Cardiac muscle cell (in vitro differentiated cells and primary cell): Measurements from ENCODE around the gene ALPI. TPM values are rescaled to one million over a fixed set of nuclear protein-coding genes. Genes with fewer than 3 reads are reported as not detected.
"Not testable (repeated sequence)": the region's sequence is repeated elsewhere in the genome, so short reads cannot be mapped to it uniquely, and the experiment has no call there.

Experiments
- DNase-seq, 2 donors: peaks; one replicate each; pipeline versions ENCODE4 v3.0.0 to v3.0.0-alpha.2; 2010 to 2017; ENCODE audit warnings: low read depth in 1 of 2, low spot score in 1 of 2
- H3K27ac ChIP-seq: fragments of 200-600 bp; sonication (generic); 2 replicates; pipeline ENCODE4 v1.5.1; 2016
- H3K27me3 ChIP-seq: fragments of 200-600 bp; sonication (generic); 2 replicates; pipeline ENCODE4 v1.6.0; 2016; ENCODE audit warnings: control low read depth
- H3K36me3 ChIP-seq: fragments of 200-600 bp; sonication (generic); 2 replicates; pipeline ENCODE4 v1.5.1; 2016; ENCODE audit warnings: control low read depth
- H3K4me1 ChIP-seq: fragments of 200-600 bp; sonication (generic); 2 replicates; pipeline ENCODE4 v1.8.1; 2017; ENCODE audit warnings: low read depth, mild to moderate bottlenecking, mixed run types
- H3K4me3 ChIP-seq: fragments of 200-600 bp; sonication (generic); 2 replicates; pipeline ENCODE4 v1.5.1; 2016; ENCODE audit warnings: mild to moderate bottlenecking
- H3K9me3 ChIP-seq: fragments of 200-600 bp; sonication (generic); 2 replicates; pipeline ENCODE4 v1.5.1; 2017; ENCODE audit warnings: low read depth, mild to moderate bottlenecking, control low read depth
- polyA plus RNA-seq: library from polyadenylated mRNA; unstranded; fragments of >200 nt; fragmentation: Nextera tagmentation; extraction: Ambion mirVana; gene quantifications from 2 replicates; pipeline ENCODE4 v1.2.1, GENCODE V29; 2016
- total RNA-seq: library from RNA; depleted of rRNA; stranded (reverse); fragments of >200 nt; gene quantifications from 2 replicates; pipeline ENCODE4 v1.2.3, GENCODE V29; 2016
- TF ChIP-seq, protein P1 (sequence below): IDR thresholded peaks from 2 replicates; pipeline ENCODE4 v1.5.1; 2012; ENCODE audit warnings: low read depth, mild to moderate bottlenecking, low read length

The ALPI gene
- total and polyA plus RNA-seq, 2 experiments from 2014 or later = not detected

DNA sequence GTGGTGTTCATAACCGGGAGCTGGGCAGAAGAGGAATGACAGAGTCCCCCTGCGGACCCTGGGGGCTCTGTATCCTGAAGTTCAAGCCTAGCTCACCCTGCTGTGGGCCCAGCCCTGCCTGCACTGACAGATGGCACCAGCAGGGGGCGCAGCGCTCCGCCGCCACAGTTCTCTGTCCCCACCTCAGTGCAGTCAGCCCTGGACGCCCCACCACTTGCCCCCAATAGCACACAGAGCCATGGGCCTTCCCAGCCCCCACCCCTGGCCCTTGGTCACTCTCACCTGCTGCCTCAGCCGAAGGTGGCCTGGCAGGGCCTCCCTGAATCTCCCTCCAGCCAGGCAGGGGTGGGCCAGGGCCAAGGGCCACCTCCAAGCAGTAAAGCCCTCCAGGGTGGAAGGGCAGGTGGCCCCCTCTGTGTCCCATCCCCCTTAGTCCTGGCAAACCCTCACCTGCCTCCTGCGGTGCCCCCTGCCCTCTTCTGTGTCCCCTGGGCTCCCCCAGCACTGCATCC, 9.6 kb upstream of the ALPI start:
- peak in 1 of 2 donors; percentile 18 for DNase-seq

DNA sequence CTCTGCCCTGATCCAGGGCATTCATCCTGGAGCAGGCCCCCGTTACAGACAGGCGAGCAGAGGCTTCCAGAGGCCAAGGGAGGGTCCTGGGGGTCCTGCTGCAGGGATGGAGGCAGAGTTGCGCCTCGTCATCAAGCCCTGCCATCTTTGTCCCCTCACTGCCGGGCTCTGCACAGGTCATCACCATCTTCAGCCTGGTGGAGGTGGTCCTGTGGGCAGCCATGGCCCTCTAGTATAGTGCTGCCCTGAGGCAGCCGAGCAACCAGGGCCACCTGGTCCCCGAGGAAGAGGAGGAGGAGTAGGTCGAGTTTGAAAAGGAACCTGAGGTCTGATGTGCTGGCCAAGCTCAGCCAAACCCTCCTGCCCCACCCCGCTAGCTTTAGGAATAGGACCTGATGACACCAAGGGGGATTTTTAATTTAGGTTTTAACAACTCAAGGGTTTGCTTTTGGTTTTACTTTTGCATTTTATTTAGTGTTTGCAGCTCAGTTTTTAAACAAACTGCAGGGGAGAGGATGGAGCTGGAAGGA, 8.8 kb upstream of the ALPI start:
- no peaks in the 10 kb centered on the region for H3K4me1 ChIP-seq
- DNase-seq = no peak
- H3K9me3 ChIP-seq = no peaks in the 10 kb centered on the region
- no peak overlapping the region for H3K4me3 ChIP-seq
- H3K27ac ChIP-seq = no peak overlapping the region
- no peaks in the 10 kb centered on the region for H3K27me3 ChIP-seq
- H3K36me3 ChIP-seq = no peaks in the 10 kb centered on the region
- TF ChIP-seq, protein P1, sequence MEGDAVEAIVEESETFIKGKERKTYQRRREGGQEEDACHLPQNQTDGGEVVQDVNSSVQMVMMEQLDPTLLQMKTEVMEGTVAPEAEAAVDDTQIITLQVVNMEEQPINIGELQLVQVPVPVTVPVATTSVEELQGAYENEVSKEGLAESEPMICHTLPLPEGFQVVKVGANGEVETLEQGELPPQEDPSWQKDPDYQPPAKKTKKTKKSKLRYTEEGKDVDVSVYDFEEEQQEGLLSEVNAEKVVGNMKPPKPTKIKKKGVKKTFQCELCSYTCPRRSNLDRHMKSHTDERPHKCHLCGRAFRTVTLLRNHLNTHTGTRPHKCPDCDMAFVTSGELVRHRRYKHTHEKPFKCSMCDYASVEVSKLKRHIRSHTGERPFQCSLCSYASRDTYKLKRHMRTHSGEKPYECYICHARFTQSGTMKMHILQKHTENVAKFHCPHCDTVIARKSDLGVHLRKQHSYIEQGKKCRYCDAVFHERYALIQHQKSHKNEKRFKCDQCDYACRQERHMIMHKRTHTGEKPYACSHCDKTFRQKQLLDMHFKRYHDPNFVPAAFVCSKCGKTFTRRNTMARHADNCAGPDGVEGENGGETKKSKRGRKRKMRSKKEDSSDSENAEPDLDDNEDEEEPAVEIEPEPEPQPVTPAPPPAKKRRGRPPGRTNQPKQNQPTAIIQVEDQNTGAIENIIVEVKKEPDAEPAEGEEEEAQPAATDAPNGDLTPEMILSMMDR = no peak

More for the DNA sequence above, 9.6 kb upstream of the ALPI start:
- not testable (repeated sequence) for H3K36me3 ChIP-seq, H3K4me1 ChIP-seq, H3K27me3 ChIP-seq, H3K4me3 ChIP-seq, H3K9me3 ChIP-seq, H3K27ac ChIP-seq
- TF ChIP-seq, protein P1 = peak; percentile 41

DNA sequence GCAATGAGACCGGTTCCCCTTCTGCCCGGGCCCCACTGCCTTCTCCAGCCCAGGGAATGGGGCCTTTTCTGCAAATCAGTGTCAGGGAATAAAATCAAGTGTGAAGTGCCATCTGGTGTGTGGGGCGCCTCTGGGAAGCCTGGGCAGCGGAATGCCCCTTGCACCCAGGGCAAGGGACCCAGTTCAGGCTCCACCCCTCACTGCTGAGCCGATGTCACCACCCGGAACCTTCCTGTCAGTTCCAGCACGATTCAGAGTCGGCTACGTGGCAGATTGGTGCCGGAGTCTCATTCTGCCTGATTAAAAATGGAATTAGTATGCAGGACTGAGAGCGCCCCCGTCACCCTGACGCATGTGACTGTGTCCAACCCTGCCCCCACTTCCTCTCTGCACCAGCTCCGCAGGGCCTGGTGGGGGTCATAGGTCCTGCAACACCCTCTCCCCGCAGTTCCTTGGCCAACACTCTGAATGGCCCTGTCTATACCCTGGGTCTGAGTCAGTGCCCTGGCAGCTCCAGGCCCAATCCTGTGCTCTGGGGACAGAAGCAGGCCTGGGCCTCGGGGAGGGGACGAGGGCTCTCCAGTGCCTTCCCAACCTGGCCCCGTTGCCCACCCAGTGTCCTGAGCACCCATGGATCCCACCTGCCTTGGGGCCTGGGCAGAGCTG, 8.2 kb upstream of the ALPI start:
- no peak for DNase-seq
- Histone ChIP-seq H3K4me1 (no peaks in the 10 kb centered on the region), H3K4me3 (no peak overlapping the region), H3K36me3 (no peaks in the 10 kb centered on the region), H3K27me3 (no peaks in the 10 kb centered on the region), H3K27ac (no peak overlapping the region), H3K9me3 (no peaks in the 10 kb centered on the region)
- TF ChIP-seq, protein P1 = no peak

DNA sequence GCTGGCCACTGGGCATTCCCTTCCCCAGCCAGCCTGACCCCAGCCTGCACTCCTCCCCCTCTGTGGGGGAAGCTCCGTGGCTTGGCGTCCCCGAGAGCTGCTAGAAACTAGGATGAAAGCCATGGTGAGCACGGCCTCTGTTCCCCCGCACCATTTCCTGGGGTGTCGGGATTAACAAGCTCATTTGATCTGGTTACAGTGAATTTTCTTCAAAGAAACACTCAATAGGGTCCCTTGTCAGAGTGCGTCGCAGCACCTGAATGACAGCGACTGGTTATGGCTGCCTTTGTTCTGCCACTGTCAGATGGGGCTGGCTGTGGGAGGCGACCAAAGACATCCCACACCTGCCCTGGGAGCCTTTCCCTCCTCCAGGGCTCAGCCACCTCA, 7.7 kb upstream of the ALPI start:
- no peaks in the 10 kb centered on the region for H3K4me1 ChIP-seq
- no peak for DNase-seq
- no peaks in the 10 kb centered on the region for H3K9me3 ChIP-seq
- H3K27ac ChIP-seq = no peak overlapping the region
- no peaks in the 10 kb centered on the region for H3K36me3 ChIP-seq
- H3K27me3 ChIP-seq = peaks cover 3% of the 10 kb centered on the region
- TF ChIP-seq, protein P1 = no peak
- no peak overlapping the region for H3K4me3 ChIP-seq

DNA sequence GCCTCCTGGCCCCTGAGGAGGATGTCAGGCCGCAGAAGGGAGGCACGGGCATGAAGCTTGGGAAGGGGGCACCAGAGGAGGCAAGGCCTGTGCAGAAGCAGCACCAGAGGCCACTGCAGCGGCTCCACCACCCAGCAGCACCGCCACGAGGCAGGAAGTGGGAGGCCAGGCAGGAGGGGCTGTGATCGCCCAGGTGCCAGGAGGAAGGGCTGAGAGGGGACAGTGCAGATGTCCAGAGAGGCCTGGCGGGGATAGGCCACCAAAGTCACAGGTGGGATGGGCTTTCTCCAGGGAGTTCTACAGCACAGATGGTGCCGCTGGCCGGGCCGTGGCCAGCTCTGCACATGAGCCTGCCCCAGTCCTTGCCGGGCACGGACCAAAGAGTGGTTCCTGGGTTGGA, 6.0 kb upstream of the ALPI start:
- Histone ChIP-seq H3K27me3 (peaks cover 5% of the 10 kb centered on the region), H3K9me3 (no peaks in the 10 kb centered on the region), H3K27ac (no peak overlapping the region), H3K4me1 (no peaks in the 10 kb centered on the region), H3K4me3 (no peak overlapping the region), H3K36me3 (no peaks in the 10 kb centered on the region)
- TF ChIP-seq, protein P1 = no peak
- no peak for DNase-seq

DNA sequence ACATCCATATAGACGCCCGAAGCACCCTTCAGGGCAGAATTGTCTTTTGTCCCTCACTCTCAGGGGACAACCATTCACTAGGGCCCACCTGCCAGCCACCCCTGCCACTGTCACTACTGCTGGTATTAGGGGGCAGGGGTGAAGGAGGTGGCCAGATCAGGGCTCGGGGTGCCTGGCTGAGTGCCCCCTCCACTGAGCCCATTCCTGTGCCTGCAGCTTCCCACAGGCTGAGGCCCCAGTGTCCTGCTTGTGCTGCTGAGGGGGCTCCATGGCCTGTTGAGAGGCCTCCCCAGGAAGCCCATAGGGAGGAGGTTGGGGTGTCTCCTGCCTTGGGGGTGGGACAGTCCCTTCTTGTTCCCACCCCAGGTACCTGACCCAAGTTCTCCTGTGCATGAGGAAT, 4.3 kb upstream of the ALPI start:
- H3K27me3 ChIP-seq, H3K4me3 ChIP-seq, H3K27ac ChIP-seq, H3K9me3 ChIP-seq, DNase-seq, H3K4me1 ChIP-seq, H3K36me3 ChIP-seq: not testable (repeated sequence)
